BJ (cell line): ENCODE results near the gene CHCHD6. TPM values are rescaled to one million over a fixed set of nuclear protein-coding genes. Genes with fewer than 3 reads are reported as not detected.

Experiments used
- CTCF ChIA-PET: fragments of 350-600 bp; formaldehyde crosslinking; extraction: SDS; loops from one replicate; lab custom pipeline; 2021; ENCODE audit warnings: antibody characterized with exemption, inconsistent platforms; lab: Yijun Ruan, JAX
- POLR2A ChIA-PET: fragments of 300-600 bp; sonication (Branson Sonifier 250); formaldehyde crosslinking; extraction: SDS; loops from one replicate; lab custom pipeline; 2021; ENCODE audit warnings: antibody characterized with exemption; lab: Charles Lee
- DNase-seq: peaks from one replicate; pipeline ENCODE4 v3.0.0-alpha.2; 2011; ENCODE audit warnings: low read depth
- H3K27me3 ChIP-seq: 2 replicates; pipeline ENCODE4 v1.6.0; 2011; ENCODE audit warnings: low read length; ENCODE audit not compliant: control insufficient read depth, insufficient read depth
- H3K36me3 ChIP-seq: 2 replicates; pipeline ENCODE4 v1.5.1; 2011; ENCODE audit warnings: low read length; ENCODE audit not compliant: control insufficient read depth, insufficient read depth
- H3K4me3 ChIP-seq: 2 replicates; pipeline ENCODE4 v1.5.1; 2011; ENCODE audit warnings: low read depth, mild to moderate bottlenecking, control low read depth, low read length
- polyA plus RNA-seq: library from polyadenylated mRNA; depleted of rRNA; stranded (reverse); fragments of >200 nt; gene quantifications from 2 replicates; pipeline ENCODE4 v1.2.3, GENCODE V29; 2011
- TF ChIP-seq, protein P1 (sequence below): IDR thresholded peaks from 2 replicates; pipeline ENCODE4 v1.5.1; 2011; ENCODE audit warnings: low read depth, mild to moderate bottlenecking, control low read depth, inconsistent platforms, low read length, moderate library complexity; ENCODE audit not compliant: insufficient read depth

The CHCHD6 gene
- polyA plus RNA-seq, 1 experiment: 23.7 TPM

DNA sequence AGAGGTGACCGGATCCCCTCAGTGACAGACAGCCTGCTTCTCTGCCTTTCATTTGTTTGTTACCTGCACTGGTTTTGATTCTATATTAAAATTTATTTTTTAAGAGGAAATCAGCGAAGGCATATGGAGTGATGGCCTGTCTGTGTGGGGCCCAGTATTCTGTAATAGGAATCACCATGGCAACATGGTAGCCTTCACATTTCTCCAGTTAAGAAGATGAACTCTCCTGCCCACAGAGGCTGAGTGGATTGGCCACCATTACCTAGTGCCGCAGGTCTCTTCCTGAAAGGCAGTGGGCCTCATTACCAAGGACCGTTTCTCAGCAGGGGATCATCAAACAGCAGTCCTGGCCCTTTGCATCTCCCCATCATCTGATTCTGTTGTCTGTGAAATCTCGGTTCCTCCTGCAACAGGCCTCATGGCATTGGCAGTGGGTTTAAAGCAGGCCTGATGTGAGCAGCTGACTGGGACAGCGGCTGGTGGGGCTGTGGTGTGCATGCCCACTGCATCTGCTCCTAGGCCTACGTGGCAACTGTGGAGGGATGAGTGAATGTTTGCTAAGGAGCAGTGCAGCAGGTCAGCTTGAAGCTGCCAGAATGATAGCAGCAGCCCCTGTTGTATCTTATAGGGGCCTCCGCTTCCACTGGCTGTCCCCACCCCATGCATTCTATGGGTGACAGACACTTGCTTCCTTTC is 114.5 kb downstream of the CHCHD6 start:
- ChIA-PET POLR2A (no interaction called here), CTCF (interaction anchor here (0.8 kb wide), 1 partner anchor 17 kb away, joined by 3 read pairs; no protein-coding TSS in a partner anchor)
- no peaks in the 10 kb centered on the region for H3K27me3 ChIP-seq
- no peak overlapping the region for H3K4me3 ChIP-seq
- no peak for DNase-seq
- no peaks in the 10 kb centered on the region for H3K36me3 ChIP-seq
- TF ChIP-seq, protein P1, sequence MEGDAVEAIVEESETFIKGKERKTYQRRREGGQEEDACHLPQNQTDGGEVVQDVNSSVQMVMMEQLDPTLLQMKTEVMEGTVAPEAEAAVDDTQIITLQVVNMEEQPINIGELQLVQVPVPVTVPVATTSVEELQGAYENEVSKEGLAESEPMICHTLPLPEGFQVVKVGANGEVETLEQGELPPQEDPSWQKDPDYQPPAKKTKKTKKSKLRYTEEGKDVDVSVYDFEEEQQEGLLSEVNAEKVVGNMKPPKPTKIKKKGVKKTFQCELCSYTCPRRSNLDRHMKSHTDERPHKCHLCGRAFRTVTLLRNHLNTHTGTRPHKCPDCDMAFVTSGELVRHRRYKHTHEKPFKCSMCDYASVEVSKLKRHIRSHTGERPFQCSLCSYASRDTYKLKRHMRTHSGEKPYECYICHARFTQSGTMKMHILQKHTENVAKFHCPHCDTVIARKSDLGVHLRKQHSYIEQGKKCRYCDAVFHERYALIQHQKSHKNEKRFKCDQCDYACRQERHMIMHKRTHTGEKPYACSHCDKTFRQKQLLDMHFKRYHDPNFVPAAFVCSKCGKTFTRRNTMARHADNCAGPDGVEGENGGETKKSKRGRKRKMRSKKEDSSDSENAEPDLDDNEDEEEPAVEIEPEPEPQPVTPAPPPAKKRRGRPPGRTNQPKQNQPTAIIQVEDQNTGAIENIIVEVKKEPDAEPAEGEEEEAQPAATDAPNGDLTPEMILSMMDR: no peak

DNA sequence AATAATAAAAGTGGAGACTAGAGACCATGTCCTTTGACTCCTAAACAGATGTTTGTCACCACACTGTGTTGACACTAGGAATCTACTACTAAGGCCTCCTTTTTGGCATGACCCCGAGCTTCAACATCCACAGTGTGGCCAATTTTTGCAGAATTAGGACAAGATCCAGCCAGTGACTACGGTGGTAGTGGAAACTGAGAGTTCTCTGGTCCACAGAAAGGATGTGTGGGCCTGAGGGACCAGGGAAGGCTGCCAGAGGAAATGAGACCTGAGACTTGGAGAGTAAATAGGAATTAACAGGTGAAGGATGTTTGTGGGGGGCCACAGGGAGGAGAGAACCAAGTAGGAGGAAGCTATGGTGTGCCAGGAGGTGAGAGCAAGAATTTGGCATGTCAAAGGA is 122.7 kb downstream of the CHCHD6 start:
- POLR2A ChIA-PET: no interaction called here
- CTCF ChIA-PET: no interaction called here
- TF ChIP-seq, protein P1: no peak

DNA sequence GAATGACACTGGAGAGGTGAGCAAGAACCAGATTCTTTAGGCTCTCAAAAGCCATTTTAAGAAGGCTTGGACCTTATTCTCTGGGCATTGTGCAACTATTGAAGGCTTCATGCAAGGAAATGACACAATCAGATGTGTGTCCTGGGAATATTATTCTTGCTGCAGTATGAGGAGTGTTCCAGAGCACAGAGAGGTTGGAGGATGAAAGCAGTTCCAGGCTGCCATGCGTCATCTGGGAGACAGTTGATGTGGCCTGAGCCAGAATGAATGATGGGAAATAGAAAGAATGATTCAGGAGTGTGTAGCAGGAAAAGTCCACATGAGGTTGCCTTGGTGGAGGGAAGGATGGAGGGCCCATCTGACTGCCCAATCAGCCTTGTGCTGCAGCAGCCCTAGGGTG is 123.1 kb downstream of the CHCHD6 start:
- CTCF ChIA-PET: no interaction called here
- no peak overlapping the region for H3K4me3 ChIP-seq
- TF ChIP-seq, protein P1: no peak
- H3K27me3 ChIP-seq: no peaks in the 10 kb centered on the region
- DNase-seq: no peak
- POLR2A ChIA-PET: no interaction called here
- H3K36me3 ChIP-seq: no peaks in the 10 kb centered on the region

More for the DNA sequence above, 122.7 kb downstream of the CHCHD6 start:
- no peak for DNase-seq
- Histone ChIP-seq H3K36me3 (no peaks in the 10 kb centered on the region), H3K4me3 (no peak overlapping the region), H3K27me3 (no peaks in the 10 kb centered on the region)

DNA sequence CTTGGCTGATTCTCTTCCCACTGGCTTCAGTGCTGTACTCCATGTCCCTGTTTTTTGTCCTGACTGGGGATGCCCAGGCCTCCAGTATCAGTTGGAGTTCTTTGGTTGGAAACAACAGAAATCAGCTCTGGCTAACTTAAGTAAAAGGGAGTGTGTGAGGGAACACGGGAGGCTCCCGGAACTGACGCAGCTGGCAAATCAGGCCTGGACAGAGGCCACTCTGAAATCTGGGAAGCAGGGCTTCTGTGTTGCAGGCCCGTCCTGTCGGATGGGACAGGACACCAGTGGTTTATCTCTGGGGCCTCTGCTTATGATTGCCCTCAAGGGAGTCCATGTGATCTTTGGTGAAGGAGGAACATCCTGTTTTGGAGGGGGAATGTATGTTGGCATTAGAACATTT is 124.3 kb downstream of the CHCHD6 start:
- no peak for DNase-seq
- Histone ChIP-seq H3K4me3 (no peak overlapping the region), H3K27me3 (no peaks in the 10 kb centered on the region), H3K36me3 (no peaks in the 10 kb centered on the region)
- CTCF ChIA-PET: no interaction called here
- TF ChIP-seq, protein P1: no peak
- POLR2A ChIA-PET: no interaction called here

DNA sequence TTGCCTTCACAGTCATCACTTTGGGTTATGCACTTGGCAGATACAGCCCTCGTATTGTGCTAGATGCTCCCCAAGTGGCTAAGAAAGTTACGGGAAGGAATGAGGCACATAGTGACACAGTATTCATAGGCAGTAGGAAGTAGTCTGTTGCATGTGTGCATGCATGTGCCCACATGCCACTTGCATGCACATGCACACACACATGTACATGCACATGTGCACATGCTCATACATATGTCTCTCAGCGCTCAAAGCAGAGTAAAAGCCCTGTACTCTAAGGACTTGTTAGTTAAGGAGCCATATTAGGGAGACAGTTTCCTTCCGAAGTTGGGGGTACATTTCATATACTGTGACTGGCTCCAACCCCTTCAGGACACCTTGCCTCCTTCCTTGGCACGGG is 128.9 kb downstream of the CHCHD6 start:
- Histone ChIP-seq H3K27me3 (no peaks in the 10 kb centered on the region), H3K36me3 (no peaks in the 10 kb centered on the region), H3K4me3 (no peak overlapping the region)
- no peak for DNase-seq
- ChIA-PET POLR2A (no interaction called here), CTCF (no interaction called here)
- TF ChIP-seq, protein P1: no peak
